HepG2 (cell line): ENCODE results near the gene TEX261. TPM values are rescaled to one million over a fixed set of nuclear protein-coding genes. Genes with fewer than 3 reads are reported as not detected.

ENCODE experiments used
- ATAC-seq: fragments of 200-7000 bp; cut with Tn5 transposase; 3 replicates; pipeline ENCODE4 v1.9.1; 2020; ENCODE audit warnings: mild to moderate bottlenecking, moderate library complexity
- BruUV-seq: library from RNA; stranded (reverse); fragments of 400-500 nt; replicated peaks from 2 replicates; lab custom pipeline; 2021; lab: Mats Ljungman, UMichigan
- CTCF ChIA-PET: fragments of 300-600 bp; formaldehyde crosslinking; extraction: SDS; loops from one replicate; lab custom pipeline; 2021; ENCODE audit warnings: low total read pairs, inconsistent platforms, low intra/inter-chr PET ratio; lab: Yijun Ruan, JAX
- POLR2A ChIA-PET: fragments of 350-600 bp; sonication (Branson Sonifier 250); formaldehyde crosslinking; loops from one replicate; lab custom pipeline; 2020; ENCODE audit warnings: antibody characterized with exemption, inconsistent platforms; lab: Yijun Ruan, JAX
- DNase-seq: peaks from one replicate; pipeline ENCODE4 v3.0.0-alpha.2; 2015; ENCODE audit warnings: low spot score
- FAIRE-seq: peaks from 3 replicates; lab custom pipeline; 2011; peaks lifted over from hg19 to GRCh38; lab: Jason Lieb, UNC
- H2AFZ ChIP-seq: one replicate; pipeline ENCODE4 v1.6.1; 2011; ENCODE audit warnings: low read length, inconsistent platforms
- H3K27ac ChIP-seq: fragments of 300-600 bp; 3 replicates; pipeline ENCODE4 v1.8.0; 2011; ENCODE audit warnings: mixed run types, mild to moderate bottlenecking, mixed read lengths, low read length, inconsistent platforms; ENCODE audit not compliant: insufficient read depth; ENCODE audit errors: extremely low read length
- H3K27me3 ChIP-seq, 2 experiments: fragments of 200-600 bp in 1 of 2; 2 replicates in 1 of 2; 3 replicates in 1 of 2; pipeline versions ENCODE4 v1.6.0 to v1.8.0; 2011; ENCODE audit warnings: low read length in 2 of 2, mild to moderate bottlenecking in 2 of 2, moderate library complexity in 2 of 2, inconsistent platforms in 1 of 2; ENCODE audit not compliant: insufficient read depth in 2 of 2, control insufficient read depth in 1 of 2
- H3K36me3 ChIP-seq, 2 experiments: fragments of 200-600 bp in 1 of 2; replicated peaks in 1 of 2; 2 replicates in 1 of 2; 3 replicates in 1 of 2; pipeline versions ENCODE4 v1.5.1 to v1.8.0; 2011; ENCODE audit warnings: low read length in 2 of 2, inconsistent platforms in 1 of 2; ENCODE audit not compliant: insufficient read depth in 2 of 2, control insufficient read depth in 1 of 2
- H3K4me1 ChIP-seq: 2 replicates; pipeline ENCODE4 v1.5.1; 2012; ENCODE audit warnings: low read length, inconsistent platforms; ENCODE audit not compliant: insufficient read depth
- H3K4me2 ChIP-seq: 2 replicates; pipeline ENCODE4 v1.6.0; 2011; ENCODE audit warnings: low read depth, low read length, inconsistent platforms
- H3K4me3 ChIP-seq, 3 experiments: fragments of 200-600 bp in 1 of 3; sonication (generic), shearing (Covaris generic) in 1 of 3; replicated peaks in 1 of 3; 2 replicates each; pipeline ENCODE4 v1.5.1; 2011 to 2016; ENCODE audit warnings: low read length in 3 of 3, inconsistent platforms in 2 of 3, low read depth in 2 of 3, mild to moderate bottlenecking in 2 of 3, control low read depth in 1 of 3, mixed read lengths in 1 of 3; ENCODE audit not compliant: insufficient read depth in 1 of 3
- H3K79me2 ChIP-seq: one replicate; pipeline ENCODE4 v1.6.1; 2011; ENCODE audit warnings: low read length, inconsistent platforms; ENCODE audit not compliant: insufficient read depth
- H3K9ac ChIP-seq: 2 replicates; pipeline ENCODE4 v1.6.0; 2011; ENCODE audit warnings: mild to moderate bottlenecking, low read depth, low read length, inconsistent platforms; ENCODE audit not compliant: insufficient read depth
- H3K9me3 ChIP-seq: 2 replicates; pipeline ENCODE4 v1.5.1; 2012; ENCODE audit warnings: mild to moderate bottlenecking, low read length
- H4K20me1 ChIP-seq: 2 replicates; pipeline ENCODE4 v1.6.0; 2011; ENCODE audit warnings: inconsistent platforms, mild to moderate bottlenecking, low read length, moderate library complexity; ENCODE audit not compliant: insufficient read depth
- ATF6 ChIP-seq: sonication (generic); formaldehyde crosslinking; conservative IDR thresholded peaks from 2 replicates; pipeline ENCODE4 v1.4.0; 2020; ENCODE audit warnings: missing genetic modification reagents
- HES4 ChIP-seq: sonication (generic); formaldehyde crosslinking; IDR thresholded peaks from 2 replicates; pipeline ENCODE4 v1.9.0; 2021; ENCODE audit warnings: mild to moderate bottlenecking, missing genetic modification reagents, borderline replicate concordance
- KLF15 ChIP-seq: sonication (generic); formaldehyde crosslinking; IDR thresholded peaks from 2 replicates; pipeline ENCODE4 v1.8.1; 2023; ENCODE audit warnings: borderline replicate concordance, mild to moderate bottlenecking, inconsistent platforms, missing genetic modification reagents, mixed read lengths
- NCOA5 ChIP-seq: sonication (generic); formaldehyde crosslinking; IDR thresholded peaks from 2 replicates; pipeline ENCODE4 v1.4.0; 2020; ENCODE audit warnings: missing genetic modification reagents
- TRIM24 ChIP-seq: sonication (generic); formaldehyde crosslinking; IDR thresholded peaks from 2 replicates; pipeline ENCODE4 v1.8.0; 2022; ENCODE audit warnings: mild to moderate bottlenecking, missing genetic modification reagents
- ZBTB38 ChIP-seq: sonication (generic); formaldehyde crosslinking; IDR thresholded peaks from 2 replicates; pipeline ENCODE4 v1.5.1; 2020; ENCODE audit warnings: mild to moderate bottlenecking, missing genetic modification reagents
- ZKSCAN5 ChIP-seq: sonication (generic); formaldehyde crosslinking; IDR thresholded peaks from 2 replicates; pipeline ENCODE4 v1.5.1; 2020; ENCODE audit warnings: mild to moderate bottlenecking, missing genetic modification reagents
- ZNF678 ChIP-seq: sonication (generic); formaldehyde crosslinking; IDR thresholded peaks from 2 replicates; pipeline ENCODE4 v1.4.0; 2020; ENCODE audit warnings: mild to moderate bottlenecking, missing genetic modification reagents
- WGBS: methylation state at CpG from one replicate; pipeline ENCODE4 v1.1.6; 2017; ENCODE audit warnings: low lambda C conversion rate; 5-methylcytosine and 5-hydroxymethylcytosine counted together
- in situ Hi-C: cut with HindIII; loops from 2 replicates; pipeline ENCODE4 v1.10.0; 2017; ENCODE audit warnings: low pct_unique_long_range_greater_than_20kb; ENCODE audit not compliant: extremely low pct_ligation_motif_present
- intact Hi-C: fragments of 100-400 bp; cut with micrococcal nuclease; formaldehyde crosslinking; loops from one replicate; pipeline ENCODE4 v1.10.0; 2022; ENCODE audit not compliant: unreplicated experiment
- polyA plus RNA-seq, 8 experiments: library from polyadenylated mRNA; depleted of rRNA in 3 of 8; stranded (reverse) in 7 of 8; unstranded in 1 of 8; fragments of >200 nt; fragmentation: Illumina TruSeq in 4 of 8; extraction: Trizol in 4 of 8; gene quantifications; 2 replicates each; pipeline versions ENCODE4 v1.2.1 to v1.2.3, GENCODE V29; 2011 to 2016; ENCODE audit warnings: low read depth in 4 of 8, missing spikeins in 1 of 8, mixed read lengths in 1 of 8; ENCODE audit not compliant: insufficient read depth in 1 of 8
- total RNA-seq, 5 experiments: library from RNA; depleted of rRNA; stranded (reverse); fragments of >200 nt; fragmentation: Illumina TruSeq; extraction: Trizol; gene quantifications; 2 replicates each; pipeline ENCODE4 v1.2.3, GENCODE V29; 2016; ENCODE audit warnings: low read depth in 1 of 5

The TEX261 gene
- total and polyA plus RNA-seq, 2 of the 13 experiments (the other 11 are each of a cell fraction or from before 2014, with no cell fraction given), result 43.8 to 78.7 TPM

- TF ChIP-seq ZBTB38 (CRISPR knock-in tag), result no peak
- TF ChIP-seq NCOA5, result no peak
- no peak for TF ChIP-seq ZNF678
- no peak for TF ChIP-seq HES4 (CRISPR knock-in tag)
- TF ChIP-seq ZKSCAN5 (CRISPR knock-in tag), result no peak
- no peak for TF ChIP-seq ATF6 (CRISPR knock-in tag)
- no peak for TF ChIP-seq TRIM24
- no peak for TF ChIP-seq KLF15 (CRISPR knock-in tag)
- FAIRE-seq (no peak), DNase-seq (no peak), ATAC-seq (no peak)
- Histone ChIP-seq H3K27me3 (no peaks in the 10 kb centered on the region; a peak in 1 of 5 replicates), H2AFZ (no peak overlapping the region), H3K4me2 (no peak overlapping the region), H3K36me3 (no peaks in the 10 kb centered on the region), H4K20me1 (no peaks in the 10 kb centered on the region), H3K4me1 (peaks cover 58% of the 10 kb centered on the region), H3K9me3 (no peaks in the 10 kb centered on the region), H3K79me2 (no peaks in the 10 kb centered on the region), H3K4me3 (no peak overlapping the region), H3K27ac (no peak overlapping the region), H3K9ac (no peak overlapping the region)
- no TSS peak for BruUV-seq
- 73% methylated on average over 10 of the region's 10 CpGs for WGBS
- intact Hi-C loops (no loop called here), in situ Hi-C loops (no loop called here)
- POLR2A ChIA-PET, result interaction anchor here (1.1 kb wide), 1 partner anchor 8 kb away, joined by 5 read pairs; no protein-coding TSS in a partner anchor
- CTCF ChIA-PET, result no interaction called here
These were observed 54.7 kb downstream of the TEX261 start for GRCh38 chr2:70939839-70940580.
